Posterior vena cava (tissue), 2 donors: Measurements from ENCODE around the gene PLBD1. TPM values are rescaled to one million over a fixed set of nuclear protein-coding genes. Genes with fewer than 3 reads are reported as not detected.

Experiments
- DNase-seq: peaks from one replicate; pipeline ENCODE4 v3.0.0-alpha.2; 2020; ENCODE audit warnings: low spot score
- intact Hi-C, 2 donors: fragments of 100-400 bp; cut with DNase I; formaldehyde crosslinking; loops; one replicate each; pipeline versions ENCODE4 v1.14.1 to v1.14.2; 2022 to 2023
- long read RNA-seq, 2 donors: library from polyadenylated mRNA; unstranded; transcript quantifications; one replicate each; pipeline ENCODE4 v2.0.0, GENCODE V29; 2020 to 2021
- total RNA-seq, 2 donors: library from RNA; stranded (reverse); fragmentation: NEBNext Ultra II Directional; extraction: Animal tissue kit (Norgen Biotek cat#: 25700); gene quantifications; one replicate each; pipeline ENCODE4 v1.2.1, GENCODE V29; 2021
- donor health status: DM: yes; HTN: yes; CAD: no.
- donor health status: DM: yes; HTN: yes; CAD: no.

The PLBD1 gene, protein sequence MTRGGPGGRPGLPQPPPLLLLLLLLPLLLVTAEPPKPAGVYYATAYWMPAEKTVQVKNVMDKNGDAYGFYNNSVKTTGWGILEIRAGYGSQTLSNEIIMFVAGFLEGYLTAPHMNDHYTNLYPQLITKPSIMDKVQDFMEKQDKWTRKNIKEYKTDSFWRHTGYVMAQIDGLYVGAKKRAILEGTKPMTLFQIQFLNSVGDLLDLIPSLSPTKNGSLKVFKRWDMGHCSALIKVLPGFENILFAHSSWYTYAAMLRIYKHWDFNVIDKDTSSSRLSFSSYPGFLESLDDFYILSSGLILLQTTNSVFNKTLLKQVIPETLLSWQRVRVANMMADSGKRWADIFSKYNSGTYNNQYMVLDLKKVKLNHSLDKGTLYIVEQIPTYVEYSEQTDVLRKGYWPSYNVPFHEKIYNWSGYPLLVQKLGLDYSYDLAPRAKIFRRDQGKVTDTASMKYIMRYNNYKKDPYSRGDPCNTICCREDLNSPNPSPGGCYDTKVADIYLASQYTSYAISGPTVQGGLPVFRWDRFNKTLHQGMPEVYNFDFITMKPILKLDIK
- total RNA-seq = 10 to 100 TPM; 12.4 to 25.5 TPM
- long read RNA-seq, donor 1, transcript PLBD1-201 (11 exons, 2,426 nt) = major isoform, 21 of 23 reads
- long read RNA-seq, donor 1, partial matches to known transcripts = 0 of 23 reads
- long read RNA-seq, donor 1, other reads (novel, unspliced or antisense) = 2 of 23 reads
- long read RNA-seq, donor 2, transcript PLBD1-201 (11 exons, 2,426 nt) = major isoform, 55 of 59 reads
- long read RNA-seq, donor 2, partial matches to known transcripts = 1 of 59 reads
- long read RNA-seq, donor 2, other reads (novel, unspliced or antisense) = 3 of 59 reads

GRCh38 chr12:14567351-14568162 is at the start of gene PLBD1:
PLBD1 (minus strand) TSS chr12:14567883; CDS start chr12:14567696, 187 bp downstream.
- intact Hi-C loops = no loop called here
- DNase-seq = peak; percentile 90

DNA sequence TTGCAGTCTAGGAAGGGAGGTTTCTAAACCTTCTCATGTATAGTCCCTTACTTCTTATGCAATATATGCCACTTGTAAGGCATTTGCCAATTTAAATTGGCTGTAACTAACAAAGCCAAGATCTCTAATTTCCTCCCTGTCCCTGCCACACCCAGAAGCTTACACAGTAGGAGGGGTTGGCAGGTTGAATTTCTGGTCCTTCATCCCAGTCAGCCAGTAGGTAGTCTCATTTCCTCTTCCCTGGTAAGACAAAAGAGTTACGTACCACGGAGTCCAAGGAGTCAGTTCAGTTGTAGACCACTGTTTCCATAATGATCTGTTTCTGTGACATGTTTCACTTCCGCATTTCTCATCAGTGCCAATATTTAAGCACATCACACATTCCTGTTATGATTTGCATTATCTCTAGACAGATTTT is 47.0 kb upstream of the PLBD1 start:
- intact Hi-C loops = loop anchor here (5.0 to 10.0 kb wide), 2 partner anchors 167 to 370 kb away; no protein-coding TSS in a partner anchor

DNA sequence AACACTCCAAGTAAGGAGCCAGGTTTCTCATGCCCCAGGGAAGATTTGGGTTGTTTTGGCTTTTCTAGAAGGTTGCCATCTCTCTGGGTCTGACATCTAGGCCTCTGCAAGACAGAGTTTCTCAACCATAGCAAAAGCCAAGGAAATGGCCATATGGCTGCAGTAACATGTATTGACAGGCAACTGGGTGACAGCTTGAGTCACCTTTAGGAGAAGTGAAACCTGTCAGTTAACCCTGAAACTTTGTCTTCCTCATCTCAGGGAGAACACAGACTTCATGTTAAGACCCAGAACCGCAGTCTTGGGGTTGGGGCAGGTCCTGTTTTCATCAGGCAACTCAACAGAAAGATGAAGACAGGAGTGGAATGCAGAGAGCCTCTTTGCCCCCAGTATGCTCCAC is 46.0 kb upstream of the PLBD1 start:
- no peak for DNase-seq
- intact Hi-C loops = loop anchor here in 1 of 2 donors (10.0 kb wide), 1 partner anchor 369 kb away; no protein-coding TSS in a partner anchor

More for the DNA sequence above, 47.0 kb upstream of the PLBD1 start:
- DNase-seq = no peak

DNA sequence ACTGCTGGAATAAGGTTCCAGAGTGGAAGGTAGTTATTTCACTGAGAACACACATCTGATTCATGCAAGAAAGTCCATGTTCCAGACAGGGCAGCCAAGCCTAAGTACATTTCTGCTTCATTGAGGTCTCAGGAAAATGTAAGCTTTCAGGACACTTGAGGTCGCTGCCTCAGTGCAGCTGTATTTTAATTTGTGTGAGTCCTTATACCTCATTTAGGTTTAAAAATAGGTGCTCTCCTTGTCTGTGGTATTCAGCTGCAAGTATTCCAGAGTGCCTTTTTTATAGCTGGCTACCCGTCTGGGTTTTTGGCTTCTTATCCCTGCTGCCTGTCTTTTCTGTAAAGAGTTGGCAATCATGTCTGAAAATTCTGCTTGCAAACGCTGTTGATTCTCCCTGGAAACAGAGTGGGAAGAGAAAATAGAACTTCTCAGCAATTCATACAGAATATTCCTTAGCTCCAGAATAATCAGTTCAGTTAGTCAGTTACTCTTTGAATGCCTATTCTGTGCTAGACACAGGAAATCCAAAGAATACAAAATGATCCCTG is 45.3 kb upstream of the PLBD1 start:
- intact Hi-C loops = loop anchor here in 1 of 2 donors (10.0 kb wide), 1 partner anchor 368 kb away; no protein-coding TSS in a partner anchor
- no peak for DNase-seq

DNA sequence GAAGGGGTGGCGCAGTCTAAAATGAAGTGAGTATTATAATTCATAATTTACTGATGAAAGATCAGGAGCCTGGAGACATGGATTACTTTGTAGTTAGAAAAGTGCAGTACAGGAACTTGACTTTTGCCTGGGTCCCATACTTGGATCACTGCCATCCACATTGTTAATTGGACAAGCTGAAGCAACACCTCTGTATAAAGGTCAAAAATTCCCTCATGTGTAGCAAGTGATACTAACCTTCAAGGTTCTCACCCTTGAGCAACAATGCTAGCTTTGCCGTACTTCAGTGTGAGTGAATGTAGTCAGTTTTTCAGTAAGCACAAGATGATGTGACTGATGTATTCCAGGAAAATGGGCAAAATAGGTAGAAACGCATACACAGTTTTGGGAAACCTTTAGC is 44.6 kb upstream of the PLBD1 start:
- intact Hi-C loops = loop anchor here in 1 of 2 donors (10.0 kb wide), 1 partner anchor 367 kb away; no protein-coding TSS in a partner anchor
- DNase-seq = no peak

GRCh38 chr12:14611640-14612203 is 44.0 kb upstream of the PLBD1 start:
- intact Hi-C loops = loop anchor here in 1 of 2 donors (10.0 kb wide), 1 partner anchor 367 kb away; no protein-coding TSS in a partner anchor
- DNase-seq = no peak

- intact Hi-C loops = no loop called here
- DNase-seq = no peak
Measured at GRCh38 chr12:14607568-14607967, 39.9 kb upstream of the PLBD1 start.

DNA sequence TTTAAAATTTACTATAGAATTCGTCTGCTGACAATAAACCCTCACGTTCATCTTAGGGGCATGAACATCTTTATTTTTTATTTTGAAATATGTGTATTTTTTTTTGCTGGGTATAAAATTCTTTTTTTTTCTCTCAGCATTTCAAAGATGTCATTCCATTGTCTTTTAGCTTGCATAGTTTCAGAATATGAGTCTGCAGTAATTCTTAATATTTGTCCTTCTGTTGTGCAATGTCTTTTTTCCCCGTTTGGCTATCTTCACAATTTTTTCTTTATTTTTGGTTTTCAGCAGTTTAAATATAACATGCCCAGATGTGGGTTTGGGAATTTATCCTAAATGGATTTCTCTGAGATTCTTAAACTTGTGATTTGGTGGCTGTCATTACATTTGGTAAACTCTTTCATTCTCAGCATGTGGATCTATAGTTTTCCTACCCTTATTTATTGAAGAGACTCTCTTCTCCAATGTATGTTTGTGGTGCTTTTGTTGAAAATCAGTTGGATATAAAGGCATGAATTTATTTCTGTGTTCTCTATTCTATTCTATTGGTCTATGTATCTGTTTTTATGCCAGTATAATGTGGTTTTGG is 37.8 kb upstream of the PLBD1 start:
- no peak for DNase-seq
- intact Hi-C loops = no loop called here

DNA sequence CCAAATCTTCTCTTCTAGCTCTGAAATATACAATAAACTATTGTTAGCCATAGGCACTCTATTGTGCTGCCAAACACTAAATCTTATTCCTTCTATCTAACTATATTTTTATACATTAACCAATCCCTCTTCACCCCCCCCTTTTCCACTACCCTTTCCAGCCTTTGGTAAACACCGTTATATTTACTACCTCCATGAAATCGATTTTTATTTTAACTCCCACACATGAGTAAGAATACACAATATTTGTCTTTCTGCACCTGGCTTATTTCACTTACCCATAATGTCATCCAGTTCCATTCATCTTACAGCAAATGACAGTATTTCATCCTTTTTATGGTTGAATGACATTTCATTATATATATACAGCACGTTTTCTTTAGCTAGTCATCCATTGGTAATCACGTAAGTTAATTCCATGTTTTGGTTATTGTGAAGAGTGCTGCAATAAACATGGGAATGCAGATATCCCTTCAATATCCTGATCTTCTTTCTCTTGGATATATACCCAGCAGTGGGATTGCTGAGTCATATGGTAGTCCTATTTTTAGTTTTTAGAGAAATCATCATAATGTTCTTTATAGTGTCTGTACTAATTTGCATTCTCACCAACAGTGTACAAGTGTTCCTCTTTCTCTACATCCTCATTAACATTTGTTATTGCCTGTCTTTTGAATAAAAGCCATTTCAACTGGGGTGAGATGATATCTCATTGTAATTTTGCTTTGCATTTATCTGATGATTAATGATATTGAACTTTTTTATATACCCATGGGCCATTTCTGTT is 34.2 kb upstream of the PLBD1 start:
- no peak for DNase-seq
- intact Hi-C loops = no loop called here

DNA sequence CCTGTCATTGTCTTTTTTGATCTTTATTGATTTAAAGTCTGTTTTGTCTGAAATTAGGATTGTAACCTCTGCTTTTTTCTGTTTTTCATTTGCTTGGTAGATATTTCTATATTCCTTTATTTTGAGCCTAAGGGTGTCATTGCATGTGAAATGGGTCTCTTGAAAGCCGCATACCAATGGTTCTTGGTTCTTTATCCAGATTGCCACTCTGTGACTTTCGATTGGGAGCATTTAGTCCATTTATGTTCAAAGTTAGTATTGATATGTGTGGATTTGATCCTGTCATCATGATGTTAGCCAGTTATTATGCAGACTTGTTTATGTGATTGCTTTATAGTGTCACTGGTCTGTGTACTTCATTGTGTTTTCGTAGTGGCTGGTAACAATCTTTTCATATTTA is 29.8 kb upstream of the PLBD1 start:
- intact Hi-C loops = no loop called here
- no peak for DNase-seq

GRCh38 chr12:14591719-14592118 is 24.0 kb upstream of the PLBD1 start:
- intact Hi-C loops = no loop called here

GRCh38 chr12:14589169-14590004 is 21.7 kb upstream of the PLBD1 start:
- peak; percentile 63 for DNase-seq
- intact Hi-C loops = no loop called here

More at GRCh38 chr12:14591719-14592118, 24.0 kb upstream of the PLBD1 start:
- DNase-seq = no peak

DNA sequence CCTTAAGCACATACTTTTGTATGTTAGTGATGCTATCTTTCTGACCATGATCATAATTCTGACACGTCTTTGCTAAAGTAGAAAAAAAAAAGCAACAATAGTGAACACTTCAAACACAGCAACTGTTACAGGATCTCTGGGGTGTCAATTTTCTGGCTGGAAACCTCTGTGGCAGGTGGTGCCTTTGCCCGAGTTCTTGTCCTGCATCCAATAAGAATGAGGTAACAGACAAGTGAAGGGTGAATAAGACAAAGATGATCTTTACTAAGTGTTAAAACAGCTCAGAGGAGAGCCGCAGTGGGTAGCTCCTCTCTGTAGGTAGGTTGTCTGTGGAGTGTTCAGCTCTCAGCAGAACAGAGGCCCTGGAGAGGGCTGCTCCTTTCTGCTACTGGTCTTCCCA is 20.9 kb upstream of the PLBD1 start:
- intact Hi-C loops = no loop called here
- no peak for DNase-seq

- no peak for DNase-seq
- intact Hi-C loops = no loop called here
Measured at GRCh38 chr12:14578646-14579045, 11.0 kb upstream of the PLBD1 start.

GRCh38 chr12:14577344-14577743 is 9.7 kb upstream of the PLBD1 start:
- intact Hi-C loops = no loop called here
- DNase-seq = no peak

- no peak for DNase-seq
- intact Hi-C loops = no loop called here
Measured at GRCh38 chr12:14576896-14577295, 9.2 kb upstream of the PLBD1 start.

GRCh38 chr12:14575585-14575984 is 7.9 kb upstream of the PLBD1 start:
- intact Hi-C loops = no loop called here
- DNase-seq = no peak
